Mucosa of gallbladder (tissue), 1 donor: ENCODE measurements around the gene CSF2. TPM values are rescaled to one million over a fixed set of nuclear protein-coding genes. Genes with fewer than 3 reads are reported as not detected.

Experiments used
- DNase-seq: peaks from one replicate; pipeline ENCODE4 v3.0.0-alpha.2; 2020; ENCODE audit warnings: low spot score
- total RNA-seq: library from RNA; stranded (reverse); gene quantifications from one replicate; pipeline ENCODE4 v1.2.1, GENCODE V29; 2021
- donor health status: DM: no; HTN: no; CAD: no.

CSF2 gene
- not detected for total RNA-seq

GRCh38 chr5:132073231-132074013, at the start of gene CSF2:
Gene CSF2, plus strand, starts transcription at chr5:132073789. Its CDS starts 35 bp downstream, at chr5:132073824.
- DNase-seq, result no peak

- DNase-seq, result no peak
These were observed 49.5 kb upstream of the CSF2 start for GRCh38 chr5:132024117-132024435.

DNA sequence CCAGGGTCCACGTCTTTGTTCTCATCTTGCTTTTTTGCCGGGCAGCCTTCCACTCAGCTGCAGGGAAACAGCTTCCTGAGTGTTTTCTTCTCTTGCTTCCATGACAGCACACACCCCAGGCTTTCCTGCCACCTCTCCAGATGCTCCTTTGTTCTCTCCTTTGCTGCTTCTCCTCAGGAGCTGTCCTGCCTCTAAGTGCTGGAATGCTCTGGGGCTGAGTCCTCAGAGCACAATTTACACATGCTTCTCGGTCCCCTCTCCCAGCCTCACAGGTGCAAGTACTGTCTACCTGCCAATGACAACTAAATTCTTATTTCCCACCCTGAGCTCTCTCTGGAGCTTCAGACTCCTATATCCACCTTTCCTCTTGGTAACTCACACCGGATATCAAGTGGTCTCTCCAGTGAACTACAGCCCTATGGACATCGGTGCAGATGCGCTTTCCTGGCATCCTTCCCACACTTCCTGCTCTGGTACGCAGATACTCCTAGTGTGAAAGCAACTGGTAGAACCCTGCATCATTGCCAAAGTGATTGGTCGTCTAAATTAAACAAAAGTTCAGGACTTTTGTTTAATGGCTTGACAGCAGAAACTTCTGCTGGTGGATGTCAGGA, 48.7 kb upstream of the CSF2 start:
- DNase-seq, result no peak

- no peak for DNase-seq
These were observed 48.1 kb upstream of the CSF2 start for GRCh38 chr5:132025403-132025971.

- no peak for DNase-seq
These were observed 47.0 kb upstream of the CSF2 start for GRCh38 chr5:132026516-132027008.

GRCh38 chr5:132027027-132027426, 46.6 kb upstream of the CSF2 start:
- no peak for DNase-seq

GRCh38 chr5:132029609-132030330, 43.8 kb upstream of the CSF2 start:
- DNase-seq, result no peak

DNA sequence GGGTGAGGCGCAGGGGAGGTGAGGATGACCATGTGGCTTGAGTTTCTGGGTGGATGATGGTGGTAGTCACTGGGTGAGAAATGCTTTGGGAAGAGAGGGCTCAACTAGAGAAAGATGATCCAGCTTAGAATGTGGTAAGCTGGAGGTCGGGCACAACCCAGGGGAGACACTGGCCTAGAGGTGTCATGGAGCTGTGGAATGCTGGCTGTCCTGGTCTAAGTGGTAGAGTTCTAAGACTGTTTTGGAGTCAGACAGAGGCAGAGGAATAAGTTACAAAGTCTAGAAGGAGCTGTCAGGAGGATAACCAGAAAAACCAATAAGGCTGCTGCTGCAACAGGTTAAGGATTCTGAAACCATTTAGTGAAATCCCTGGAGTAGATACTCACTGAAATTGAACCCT, 43.0 kb upstream of the CSF2 start:
- DNase-seq, result no peak

DNA sequence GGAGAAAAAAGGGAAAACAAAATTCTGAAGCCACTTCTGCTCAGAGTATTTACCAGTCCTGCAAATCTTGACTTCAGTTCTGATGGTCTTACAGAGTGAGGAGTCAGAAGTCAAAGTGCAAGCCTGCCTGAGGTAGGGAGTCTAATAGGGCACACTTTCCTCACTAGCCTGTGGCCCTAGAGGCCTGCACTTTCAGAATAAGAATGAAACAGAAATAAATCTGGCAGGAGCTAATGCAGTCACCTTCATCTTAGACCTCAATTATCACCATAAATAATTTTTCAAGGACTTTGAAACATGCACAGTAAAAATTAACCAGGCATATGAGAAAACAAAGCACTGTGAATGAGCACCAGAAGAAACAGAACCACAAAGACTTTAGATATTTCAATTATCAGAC, 41.4 kb upstream of the CSF2 start:
- no peak for DNase-seq

GRCh38 chr5:132033122-132033521, 40.5 kb upstream of the CSF2 start:
- DNase-seq, result no peak

DNA sequence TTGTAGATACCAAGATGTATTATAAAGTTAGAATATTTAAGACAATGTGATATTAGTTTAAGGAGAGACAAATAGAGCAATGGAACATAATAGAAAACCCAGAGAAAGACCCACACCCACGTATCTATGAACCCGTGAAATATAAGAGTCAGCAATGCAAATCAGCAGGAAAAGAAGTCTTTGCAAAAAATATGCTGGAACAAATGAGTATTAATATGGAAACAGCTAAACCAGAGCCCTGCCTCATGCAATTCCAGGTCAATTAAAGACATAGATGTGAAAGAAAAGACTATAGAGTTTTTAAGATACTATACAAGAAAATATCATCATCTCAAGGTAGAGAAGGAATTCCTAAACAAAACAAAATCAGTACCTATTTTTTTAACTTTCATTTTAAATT, 36.2 kb upstream of the CSF2 start:
- DNase-seq, result no peak

GRCh38 chr5:132044207-132044606, 29.4 kb upstream of the CSF2 start:
- DNase-seq, result no peak

GRCh38 chr5:132046880-132047299, 26.7 kb upstream of the CSF2 start:
- DNase-seq, result no peak

DNA sequence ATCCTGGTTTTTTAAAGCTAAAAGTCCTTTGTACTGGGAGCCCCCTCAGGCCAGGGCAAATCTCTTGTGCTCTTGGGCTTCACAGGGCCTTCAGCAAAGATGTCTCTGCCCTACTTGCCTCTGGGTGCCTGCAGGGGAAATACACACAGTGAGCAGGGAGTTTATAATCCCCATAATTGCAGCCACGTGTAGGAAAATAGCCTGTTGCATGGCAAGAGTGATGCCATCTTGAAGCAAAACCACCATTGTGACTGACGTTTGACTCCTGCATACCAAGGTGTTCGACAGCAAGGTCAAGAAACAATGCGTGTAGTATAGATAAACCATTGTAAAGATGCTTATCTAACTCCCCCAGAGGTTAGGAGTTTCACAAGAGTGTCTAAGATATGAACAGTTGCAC, 24.5 kb upstream of the CSF2 start:
- DNase-seq, result no peak

DNA sequence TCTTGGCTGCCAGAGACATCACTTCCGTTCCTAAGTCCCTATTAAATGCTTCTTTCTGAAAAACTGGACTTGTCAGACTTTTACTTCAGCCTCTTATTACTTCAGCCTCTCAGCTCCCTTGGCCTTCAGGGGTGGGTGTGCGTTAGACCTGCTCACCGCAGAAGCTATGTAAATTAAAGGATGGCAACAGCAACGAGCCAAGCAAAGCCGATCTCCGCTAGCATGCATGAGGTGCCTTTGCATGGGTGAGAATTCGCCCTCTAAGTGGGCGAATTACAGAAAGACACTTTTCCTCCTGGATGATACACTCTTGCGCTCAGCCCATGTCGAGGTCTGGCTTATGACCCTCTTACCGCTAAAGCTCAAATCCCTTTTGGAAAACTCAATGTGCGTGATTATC, 24.0 kb upstream of the CSF2 start:
- DNase-seq, result no peak

DNA sequence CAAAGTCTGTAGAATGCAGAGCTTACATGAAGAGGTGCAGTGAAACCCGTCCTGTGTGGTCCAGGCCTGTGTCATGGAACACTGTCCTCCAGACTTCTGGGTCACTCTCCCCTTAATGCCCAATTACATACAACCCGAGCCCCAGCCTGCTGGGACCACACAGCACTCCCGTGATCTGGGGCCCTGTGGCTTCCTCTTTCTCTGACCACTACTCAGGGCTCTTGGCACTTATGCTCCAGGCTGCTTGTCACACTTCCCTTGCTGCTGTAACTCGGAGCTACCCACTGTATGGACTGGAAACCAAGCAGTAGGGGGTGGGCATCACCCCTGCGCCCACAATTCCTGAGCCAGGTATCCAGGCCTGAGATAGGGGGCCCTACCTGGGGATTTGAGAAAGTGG, 23.5 kb upstream of the CSF2 start:
- peak; percentile 40 for DNase-seq

DNA sequence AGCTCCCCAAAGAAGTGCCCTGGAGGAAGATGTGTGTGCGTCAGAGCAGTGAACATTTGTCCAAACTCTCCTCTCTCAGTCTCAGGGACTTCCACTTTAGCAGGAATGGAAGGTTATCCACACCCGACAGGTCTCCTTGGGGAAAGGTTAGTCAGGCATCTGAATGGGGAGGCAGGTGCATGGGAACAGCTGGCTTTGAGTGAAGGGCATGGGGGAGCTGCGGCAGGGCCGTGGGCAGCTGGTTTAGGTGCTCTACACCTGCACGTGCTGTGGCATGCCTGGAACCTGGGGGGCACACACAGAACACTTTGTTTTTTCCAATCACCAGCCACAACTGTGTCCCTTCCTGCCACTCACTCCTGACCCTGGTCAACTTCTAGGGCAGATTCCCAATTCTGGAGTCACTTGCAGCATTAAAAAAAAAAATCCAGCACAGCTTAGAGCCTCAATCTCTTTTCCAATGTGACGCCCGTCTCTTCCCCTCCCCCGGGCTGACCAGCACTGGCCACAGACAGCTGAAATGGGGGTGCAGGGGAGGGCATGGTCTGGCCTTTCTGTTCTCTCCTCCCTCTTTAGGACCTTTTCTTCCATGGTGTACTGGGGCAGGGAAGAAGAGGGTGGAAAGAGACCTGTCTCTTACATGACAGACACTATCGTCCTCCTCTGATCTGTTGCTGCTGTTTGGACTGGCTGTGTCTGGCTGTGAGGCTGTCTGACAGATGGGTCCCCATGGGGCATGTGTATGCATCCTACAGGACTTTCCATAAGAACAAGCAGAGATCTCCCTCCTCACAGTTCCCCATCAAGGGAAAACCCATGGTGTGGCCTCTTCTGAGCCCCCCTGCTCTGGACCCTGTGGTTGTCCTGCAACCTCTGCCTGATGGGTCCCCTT, 22.7 kb upstream of the CSF2 start:
- DNase-seq, result no peak

DNA sequence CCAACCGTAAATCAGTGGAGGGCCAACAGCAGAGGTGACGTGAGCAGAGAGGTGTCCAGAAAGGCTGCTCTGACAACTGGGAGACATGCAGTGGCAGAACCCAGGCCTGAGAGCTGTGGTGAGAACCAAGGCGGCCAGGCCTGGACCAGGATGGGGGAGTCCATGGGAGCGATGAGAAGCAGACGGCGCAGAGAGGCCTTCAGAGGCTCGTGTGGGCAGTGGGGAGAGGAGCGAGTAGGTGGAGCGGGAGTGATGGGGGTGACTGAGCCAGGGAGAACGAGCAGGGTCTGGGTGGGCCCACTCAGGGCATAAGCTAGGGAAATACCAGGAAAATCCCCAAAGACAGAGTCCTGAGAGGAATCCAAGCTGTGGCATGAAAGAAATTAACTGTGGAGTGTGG, 21.1 kb upstream of the CSF2 start:
- DNase-seq, result peak; percentile 6

DNA sequence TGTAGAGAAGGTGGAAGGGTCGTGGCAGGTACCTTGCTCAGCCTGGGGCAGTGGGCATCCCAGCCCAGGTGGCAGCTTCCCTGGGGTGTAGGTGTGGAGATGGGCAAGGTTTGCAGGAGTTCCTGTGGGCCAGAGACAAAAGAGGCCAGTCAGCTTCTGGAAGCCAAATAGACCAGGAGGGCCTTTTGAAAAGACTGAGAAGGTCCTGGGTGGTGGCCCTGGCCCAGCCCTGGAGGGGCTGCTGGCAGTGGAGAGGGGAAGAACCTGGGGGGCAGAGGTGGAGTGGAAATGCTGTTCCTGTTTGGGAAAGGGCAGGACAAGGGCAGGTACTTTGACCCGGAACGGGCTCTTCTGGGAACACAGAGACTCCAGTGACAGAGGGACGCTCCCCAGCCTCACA, 20.1 kb upstream of the CSF2 start:
- peak; percentile 7 for DNase-seq

DNA sequence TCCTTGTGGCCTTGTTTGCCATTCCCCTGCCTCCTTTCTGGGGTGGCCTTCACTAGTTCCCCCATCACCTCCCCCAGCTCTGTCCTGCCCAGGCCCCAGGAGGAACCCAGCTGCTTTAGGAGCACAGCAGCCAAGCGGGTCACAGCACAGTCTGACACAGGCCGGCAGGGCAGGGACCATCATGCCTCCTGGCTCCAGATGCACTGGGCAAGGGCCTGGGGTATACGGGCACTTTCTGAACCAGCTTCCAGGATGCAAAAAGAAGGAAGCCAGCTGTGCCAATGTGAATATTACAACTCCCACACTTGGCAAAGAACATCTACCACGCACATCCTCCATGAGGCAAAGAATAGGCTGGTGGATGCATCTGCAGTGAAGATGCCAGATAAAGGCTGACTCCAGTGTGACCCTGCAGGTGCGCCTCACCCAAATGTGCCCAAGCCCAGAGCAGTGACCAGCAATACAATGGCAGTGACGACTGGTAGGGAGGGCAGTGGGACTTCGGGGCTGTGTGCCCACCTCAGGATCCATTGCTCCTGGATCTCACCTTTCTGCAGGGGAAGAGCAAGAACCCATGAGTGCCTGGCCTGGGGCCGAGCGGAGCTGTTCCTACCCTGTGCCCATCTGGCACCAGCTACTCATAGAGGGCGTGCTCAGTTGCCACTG, 19.4 kb upstream of the CSF2 start:
- DNase-seq, result peak; percentile 7
